H7 (cell line): Measurements from ENCODE around the gene GYG1. TPM values are rescaled to one million over a fixed set of nuclear protein-coding genes. Genes with fewer than 3 reads are reported as not detected.

Experiments used
- DNase-seq: peaks from one replicate; pipeline ENCODE4 v3.0.0; 2012
- H3K27me3 ChIP-seq: 2 replicates; pipeline ENCODE4 v1.6.0; 2011; ENCODE audit warnings: mild to moderate bottlenecking, low read length; ENCODE audit not compliant: control insufficient read depth, insufficient read depth
- H3K36me3 ChIP-seq: replicated peaks from 2 replicates; pipeline ENCODE4 v1.5.1; 2011; ENCODE audit warnings: low read length; ENCODE audit not compliant: control insufficient read depth, insufficient read depth
- H3K4me3 ChIP-seq: 2 replicates; pipeline ENCODE4 v1.5.1; 2011; ENCODE audit warnings: low read depth, mild to moderate bottlenecking, control low read depth, low read length, moderate library complexity; ENCODE audit not compliant: insufficient read depth
- total RNA-seq: library from RNA; depleted of rRNA; stranded (reverse); fragments of >200 nt; shearing (Covaris generic); gene quantifications from 2 replicates; pipeline ENCODE4 v1.2.3, GENCODE V29; 2014

The GYG1 gene
- total RNA-seq, 1 experiment from 2014 or later: 34.2 TPM

GRCh38 chr3:149016669-149017541, 25.6 kb downstream of the GYG1 start:
- no peak overlapping the region for H3K4me3 ChIP-seq
- no peaks in the 10 kb centered on the region for H3K27me3 ChIP-seq
- DNase-seq: no peak
- H3K36me3 ChIP-seq: no peaks in the 10 kb centered on the region

- Histone ChIP-seq H3K36me3 (no peaks in the 10 kb centered on the region), H3K4me3 (no peak overlapping the region), H3K27me3 (no peaks in the 10 kb centered on the region)
- no peak for DNase-seq
These were observed 26.9 kb downstream of the GYG1 start for GRCh38 chr3:149018247-149018646.

DNA sequence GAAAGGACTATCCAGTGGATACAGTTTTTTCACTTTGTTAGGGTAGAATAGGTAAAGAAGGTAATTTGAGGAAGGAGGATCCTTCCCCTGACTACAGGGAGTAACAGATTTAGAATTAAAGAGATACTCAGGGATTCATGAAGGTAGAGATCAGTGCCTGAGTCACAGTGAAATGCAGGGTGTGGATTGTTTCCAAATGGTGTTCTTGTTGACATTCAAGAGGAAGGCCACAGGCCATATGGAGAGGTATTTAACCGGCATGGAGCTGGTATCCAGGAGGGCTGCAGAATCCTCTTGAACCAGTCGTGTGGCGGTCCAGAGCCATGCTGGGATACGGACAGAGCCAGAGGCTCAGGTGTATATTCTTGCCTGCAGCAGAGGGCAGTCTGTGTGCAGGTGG, 28.2 kb downstream of the GYG1 start:
- no peaks in the 10 kb centered on the region for H3K27me3 ChIP-seq
- H3K4me3 ChIP-seq: no peak overlapping the region
- no peak for DNase-seq
- H3K36me3 ChIP-seq: peaks cover 2% of the 10 kb centered on the region; the same call in 1 of the 2 replicates

GRCh38 chr3:149020196-149020838, 29.0 kb downstream of the GYG1 start:
- DNase-seq: no peak
- Histone ChIP-seq H3K36me3 (peaks cover 3% of the 10 kb centered on the region), H3K27me3 (no peaks in the 10 kb centered on the region), H3K4me3 (no peak overlapping the region)

DNA sequence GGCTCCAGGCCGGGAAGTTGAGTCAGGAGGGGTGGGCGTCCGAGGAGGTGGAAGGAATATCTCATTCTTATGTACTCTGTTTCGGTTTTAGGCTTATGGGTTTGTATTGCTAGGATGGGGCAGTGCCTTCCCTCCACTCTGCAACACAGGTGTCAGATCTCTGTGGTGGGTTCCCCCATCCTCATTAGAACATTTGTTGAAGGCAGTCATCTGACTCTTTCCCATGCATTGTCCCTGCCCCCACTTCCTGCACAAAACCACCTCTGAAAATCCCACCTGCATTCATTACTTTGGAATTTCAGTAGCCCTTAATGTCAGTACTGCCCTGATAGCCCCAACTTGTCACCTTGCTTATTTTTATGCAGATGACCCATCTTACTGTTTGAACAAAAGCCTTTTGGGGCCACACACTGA, 29.5 kb downstream of the GYG1 start:
- no peaks in the 10 kb centered on the region for H3K27me3 ChIP-seq
- DNase-seq: peak; percentile 22
- H3K4me3 ChIP-seq: no peak overlapping the region
- H3K36me3 ChIP-seq: peaks cover 3% of the 10 kb centered on the region

- Histone ChIP-seq H3K27me3 (no peaks in the 10 kb centered on the region), H3K4me3 (no peak overlapping the region), H3K36me3 (peaks cover 3% of the 10 kb centered on the region)
- peak; percentile 17 for DNase-seq
These were observed 30.5 kb downstream of the GYG1 start for GRCh38 chr3:149021830-149022229.

GRCh38 chr3:149023951-149024350, 32.6 kb downstream of the GYG1 start:
- DNase-seq: no peak
- no peaks in the 10 kb centered on the region for H3K27me3 ChIP-seq
- peaks cover 3% of the 10 kb centered on the region for H3K36me3 ChIP-seq
- H3K4me3 ChIP-seq: no peak overlapping the region

DNA sequence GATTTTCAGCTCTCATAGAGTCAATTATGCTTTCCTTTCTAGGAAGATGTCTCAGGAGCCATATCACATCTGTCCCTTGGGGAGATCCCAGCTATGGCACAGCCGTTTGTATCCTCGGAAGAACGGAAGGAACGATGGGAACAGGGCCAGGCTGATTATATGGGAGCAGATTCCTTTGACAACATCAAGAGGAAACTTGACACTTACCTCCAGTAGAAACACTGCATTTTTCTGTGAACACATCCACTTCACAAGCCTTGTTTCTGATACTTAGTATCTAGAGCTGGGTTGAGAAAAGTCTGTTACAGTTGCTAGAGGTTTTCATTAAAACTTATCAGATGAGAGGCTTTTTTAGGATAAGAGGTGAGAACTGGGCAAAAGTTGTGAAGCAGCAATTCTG, 35.4 kb downstream of the GYG1 start:
- no peak overlapping the region for H3K4me3 ChIP-seq
- H3K27me3 ChIP-seq: no peaks in the 10 kb centered on the region
- H3K36me3 ChIP-seq: peaks cover 8% of the 10 kb centered on the region
- DNase-seq: no peak

GRCh38 chr3:149031096-149031495, 39.8 kb downstream of the GYG1 start:
- peaks cover 10% of the 10 kb centered on the region for H3K36me3 ChIP-seq
- H3K4me3 ChIP-seq: no peak overlapping the region
- H3K27me3 ChIP-seq: no peaks in the 10 kb centered on the region
- DNase-seq: no peak

DNA sequence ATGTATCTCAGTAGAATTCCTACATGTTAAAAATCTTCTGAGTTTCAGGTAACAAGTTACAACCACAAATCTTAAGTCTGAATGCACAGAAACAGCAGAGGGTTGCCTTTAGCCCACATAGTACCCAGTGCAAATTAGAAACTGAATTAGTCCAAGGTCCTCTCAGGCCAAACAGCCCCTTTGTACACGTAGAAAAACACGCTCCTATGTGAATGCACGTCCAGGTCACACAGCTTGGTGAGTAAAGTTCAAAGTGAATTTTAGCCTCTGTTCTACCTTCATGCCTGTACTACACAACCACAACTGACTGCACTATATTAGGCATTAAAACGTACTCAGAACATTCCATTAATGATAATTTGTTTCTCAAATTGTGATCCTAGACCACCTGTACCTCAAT, 46.3 kb downstream of the GYG1 start:
- Histone ChIP-seq H3K27me3 (no peaks in the 10 kb centered on the region), H3K4me3 (no peak overlapping the region), H3K36me3 (peaks cover 15% of the 10 kb centered on the region)
- DNase-seq: no peak

DNA sequence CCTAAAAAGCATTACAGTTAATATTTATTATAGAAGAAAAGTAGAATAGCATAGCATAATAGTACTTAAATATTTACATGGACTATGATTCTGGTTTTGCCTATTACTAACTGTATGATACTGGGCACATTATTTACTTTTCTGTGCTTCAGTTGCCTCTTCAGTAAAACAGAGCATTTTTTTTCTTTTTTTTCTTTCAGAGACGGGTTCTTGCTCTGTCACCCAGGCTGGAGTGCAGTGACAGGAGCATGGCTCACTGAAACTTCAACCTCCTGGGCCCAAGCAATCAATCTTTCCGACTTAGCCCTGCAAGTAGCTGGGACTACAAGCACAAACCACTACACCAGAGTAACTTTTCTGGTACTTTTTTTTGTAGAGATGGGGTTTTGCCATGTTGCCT, 47.0 kb downstream of the GYG1 start:
- no peak overlapping the region for H3K4me3 ChIP-seq
- H3K27me3 ChIP-seq: no peaks in the 10 kb centered on the region
- DNase-seq: no peak
- peaks cover 15% of the 10 kb centered on the region for H3K36me3 ChIP-seq

DNA sequence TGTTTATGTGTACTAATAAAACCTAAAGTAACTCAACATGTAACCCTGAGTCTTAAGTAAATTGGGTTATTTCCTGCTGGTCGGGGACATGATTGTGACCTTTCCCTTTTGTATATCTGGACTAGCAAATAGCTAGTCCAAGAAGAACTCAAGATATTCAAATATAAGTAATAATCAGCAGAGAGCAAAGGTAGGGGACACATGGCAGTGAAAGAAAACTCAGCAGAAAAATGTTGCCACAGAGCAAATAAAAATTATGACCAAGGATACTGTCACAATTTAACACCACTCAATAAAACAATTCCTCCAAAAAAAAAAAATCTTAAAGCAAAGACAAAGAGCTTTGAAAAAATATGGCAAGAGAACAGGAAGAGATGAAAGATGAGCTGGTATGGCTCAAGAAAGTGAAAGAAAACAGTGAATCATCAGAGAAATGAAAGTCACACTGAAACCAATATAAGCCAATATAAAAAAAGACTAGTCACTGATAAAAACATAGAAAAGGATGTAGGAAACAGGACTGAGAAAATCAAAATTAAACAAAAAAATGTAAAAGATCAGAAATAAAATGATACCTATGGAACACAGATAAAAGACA, 51.5 kb downstream of the GYG1 start:
- H3K4me3 ChIP-seq: no peak overlapping the region
- no peak for DNase-seq
- peaks cover 12% of the 10 kb centered on the region for H3K36me3 ChIP-seq
- no peaks in the 10 kb centered on the region for H3K27me3 ChIP-seq

- H3K36me3 ChIP-seq: peaks cover 11% of the 10 kb centered on the region
- no peak overlapping the region for H3K4me3 ChIP-seq
- no peak for DNase-seq
- H3K27me3 ChIP-seq: no peaks in the 10 kb centered on the region
These were observed 53.2 kb downstream of the GYG1 start for GRCh38 chr3:149044339-149045083.

- H3K4me3 ChIP-seq: no peak overlapping the region
- H3K27me3 ChIP-seq: no peaks in the 10 kb centered on the region
- DNase-seq: no peak
- H3K36me3 ChIP-seq: peaks cover 21% of the 10 kb centered on the region
These were observed 64.2 kb downstream of the GYG1 start for GRCh38 chr3:149055575-149055974.
